BE2C (cell line): ENCODE results near the gene FAM177B.
"Not testable (repeated sequence)": the region's sequence is repeated elsewhere in the genome, so short reads cannot be mapped to it uniquely, and the experiment has no call there.

Source experiments
- DNase-seq: peaks from one replicate; pipeline ENCODE4 v3.0.0-alpha.2; 2020
- H3K27me3 ChIP-seq: fragments of 250-450 bp; sonication (Bioruptor Pico); 2 replicates; pipeline ENCODE4 v1.5.1; 2020; ENCODE audit warnings: mild to moderate bottlenecking
- H3K36me3 ChIP-seq: fragments of 250-450 bp; sonication (Bioruptor Pico); 2 replicates; pipeline ENCODE4 v1.5.1; 2020; ENCODE audit warnings: mild to moderate bottlenecking
- H3K4me1 ChIP-seq: fragments of 250-450 bp; sonication (Bioruptor Pico); 2 replicates; pipeline ENCODE4 v1.5.1; 2020
- H3K4me3 ChIP-seq: 2 replicates; pipeline ENCODE4 v1.5.1; 2011; ENCODE audit warnings: low read depth, low read length
- H3K9me3 ChIP-seq: fragments of 250-450 bp; sonication (Bioruptor Pico); 2 replicates; pipeline ENCODE4 v1.5.1; 2020
- TF ChIP-seq, protein P1 (sequence below): IDR thresholded peaks from 2 replicates; pipeline ENCODE4 v1.5.1; 2012; ENCODE audit warnings: mild to moderate bottlenecking, low read depth, low read length

FAM177B gene

DNA sequence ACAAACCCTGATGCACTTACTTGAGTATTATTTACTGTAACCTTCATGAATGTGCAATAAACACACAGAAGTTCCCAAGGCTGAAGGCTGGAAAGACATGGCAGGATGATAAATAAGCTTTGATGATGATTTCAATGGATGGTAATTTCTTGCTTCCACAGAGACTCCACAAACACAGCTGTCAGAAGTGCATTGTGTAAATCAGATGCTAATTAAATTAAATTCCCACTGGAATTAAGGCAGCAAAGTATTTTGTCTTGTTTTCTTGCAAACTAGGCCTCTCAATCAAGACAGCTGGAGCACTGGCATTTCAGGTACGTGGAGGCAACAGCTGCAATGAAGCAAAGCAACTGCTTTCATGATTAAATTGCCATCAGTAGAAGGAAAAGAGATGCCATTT, 24.1 kb downstream of the FAM177B start:
- no peak for DNase-seq
- Histone ChIP-seq H3K27me3 (no peaks in the 10 kb centered on the region), H3K36me3 (no peaks in the 10 kb centered on the region), H3K4me1 (no peaks in the 10 kb centered on the region), H3K9me3 (no peaks in the 10 kb centered on the region), H3K4me3 (no peak overlapping the region)
- TF ChIP-seq, protein P1, sequence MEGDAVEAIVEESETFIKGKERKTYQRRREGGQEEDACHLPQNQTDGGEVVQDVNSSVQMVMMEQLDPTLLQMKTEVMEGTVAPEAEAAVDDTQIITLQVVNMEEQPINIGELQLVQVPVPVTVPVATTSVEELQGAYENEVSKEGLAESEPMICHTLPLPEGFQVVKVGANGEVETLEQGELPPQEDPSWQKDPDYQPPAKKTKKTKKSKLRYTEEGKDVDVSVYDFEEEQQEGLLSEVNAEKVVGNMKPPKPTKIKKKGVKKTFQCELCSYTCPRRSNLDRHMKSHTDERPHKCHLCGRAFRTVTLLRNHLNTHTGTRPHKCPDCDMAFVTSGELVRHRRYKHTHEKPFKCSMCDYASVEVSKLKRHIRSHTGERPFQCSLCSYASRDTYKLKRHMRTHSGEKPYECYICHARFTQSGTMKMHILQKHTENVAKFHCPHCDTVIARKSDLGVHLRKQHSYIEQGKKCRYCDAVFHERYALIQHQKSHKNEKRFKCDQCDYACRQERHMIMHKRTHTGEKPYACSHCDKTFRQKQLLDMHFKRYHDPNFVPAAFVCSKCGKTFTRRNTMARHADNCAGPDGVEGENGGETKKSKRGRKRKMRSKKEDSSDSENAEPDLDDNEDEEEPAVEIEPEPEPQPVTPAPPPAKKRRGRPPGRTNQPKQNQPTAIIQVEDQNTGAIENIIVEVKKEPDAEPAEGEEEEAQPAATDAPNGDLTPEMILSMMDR: no peak

DNA sequence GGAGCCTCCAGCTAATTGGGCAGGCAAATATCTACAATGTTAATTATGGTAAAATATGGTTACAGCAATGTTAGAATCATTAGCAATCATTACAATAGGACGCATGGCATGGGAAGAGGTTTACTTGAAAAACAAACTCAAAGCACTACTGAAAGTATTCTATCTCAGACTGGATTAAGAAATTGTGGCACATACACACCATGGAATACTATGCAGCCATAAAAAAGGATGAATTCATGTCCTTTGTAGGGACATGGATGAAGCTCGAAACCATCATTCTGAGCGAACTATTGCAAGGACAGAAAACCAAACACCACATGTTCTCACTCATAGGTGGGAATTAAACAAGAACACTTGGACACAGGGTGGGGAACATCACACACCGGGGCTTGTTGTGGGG, 25.2 kb downstream of the FAM177B start:
- not testable (repeated sequence) for DNase-seq, H3K27me3 ChIP-seq, H3K36me3 ChIP-seq, H3K4me3 ChIP-seq, H3K4me1 ChIP-seq, H3K9me3 ChIP-seq

DNA sequence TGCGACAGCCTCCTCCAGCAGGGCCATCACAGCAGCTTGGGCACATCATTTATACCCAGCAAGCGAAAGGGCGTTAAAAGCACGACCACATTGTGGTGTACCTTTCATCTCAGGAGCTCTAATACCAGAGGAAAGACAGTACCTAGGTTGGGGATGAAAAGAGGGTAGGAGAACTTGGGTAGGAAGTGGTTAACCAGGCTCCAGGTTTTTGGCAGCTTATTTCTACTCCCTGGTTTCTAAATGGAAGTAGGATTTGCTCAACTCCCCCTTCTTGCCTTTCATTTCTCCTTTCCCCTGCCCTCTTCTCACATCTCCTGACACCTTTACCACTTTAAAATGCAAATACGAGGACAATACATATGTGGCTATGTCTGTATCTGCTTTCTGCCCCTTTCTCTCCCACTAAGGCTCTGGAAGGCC, 30.2 kb downstream of the FAM177B start:
- no peak for DNase-seq
- Histone ChIP-seq H3K36me3 (no peaks in the 10 kb centered on the region), H3K27me3 (no peaks in the 10 kb centered on the region), H3K4me1 (no peaks in the 10 kb centered on the region), H3K4me3 (no peak overlapping the region), H3K9me3 (no peaks in the 10 kb centered on the region; the same call in 1 of the 2 replicates)
- TF ChIP-seq, protein P1: no peak

DNA sequence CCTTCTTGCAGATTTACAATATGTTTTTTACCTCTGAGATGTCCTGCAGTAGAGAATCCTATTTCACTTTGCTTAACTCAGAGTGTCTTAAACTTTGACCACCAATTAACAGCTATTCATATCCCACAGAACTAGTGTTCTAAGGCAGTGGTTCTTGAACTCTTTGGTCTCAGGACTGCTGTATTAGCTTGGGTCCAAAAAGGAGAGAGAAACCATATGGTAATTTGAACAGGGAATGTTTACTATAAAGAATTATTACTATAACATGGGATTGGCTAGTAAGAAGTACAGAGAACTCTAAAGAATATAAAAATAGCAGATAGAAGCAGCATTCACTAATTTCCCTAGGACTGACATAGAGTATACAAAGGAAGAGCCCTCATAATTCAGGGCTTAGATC, 31.6 kb downstream of the FAM177B start:
- Histone ChIP-seq H3K4me3 (no peak overlapping the region), H3K27me3 (no peaks in the 10 kb centered on the region), H3K36me3 (no peaks in the 10 kb centered on the region), H3K9me3 (no peaks in the 10 kb centered on the region; the same call in 1 of the 2 replicates), H3K4me1 (no peaks in the 10 kb centered on the region)
- no peak for DNase-seq
- TF ChIP-seq, protein P1: no peak

DNA sequence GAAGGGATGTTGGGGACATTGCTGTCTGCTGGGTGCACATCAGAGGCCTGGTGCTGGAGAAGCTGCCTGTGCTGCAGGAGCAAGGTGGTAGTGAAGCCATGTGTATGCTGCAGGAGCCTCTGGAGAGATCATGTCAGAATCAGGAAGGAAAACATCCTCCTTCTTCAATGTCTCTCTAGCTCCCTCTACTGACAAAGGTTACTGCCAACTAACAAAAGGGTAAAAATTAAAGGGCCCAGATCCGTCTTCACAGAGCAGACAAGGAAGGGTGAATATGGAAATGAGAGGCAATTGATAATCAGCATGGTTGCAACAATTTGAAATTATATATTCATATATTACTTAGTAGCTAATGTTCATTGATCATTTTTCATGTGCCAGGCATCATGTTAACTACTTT, 32.2 kb downstream of the FAM177B start:
- DNase-seq: no peak
- no peaks in the 10 kb centered on the region for H3K4me1 ChIP-seq
- no peak overlapping the region for H3K4me3 ChIP-seq
- TF ChIP-seq, protein P1: peak; percentile 32
- no peaks in the 10 kb centered on the region; the same call in 1 of the 2 replicates for H3K9me3 ChIP-seq
- H3K36me3 ChIP-seq: no peaks in the 10 kb centered on the region
- H3K27me3 ChIP-seq: no peaks in the 10 kb centered on the region

DNA sequence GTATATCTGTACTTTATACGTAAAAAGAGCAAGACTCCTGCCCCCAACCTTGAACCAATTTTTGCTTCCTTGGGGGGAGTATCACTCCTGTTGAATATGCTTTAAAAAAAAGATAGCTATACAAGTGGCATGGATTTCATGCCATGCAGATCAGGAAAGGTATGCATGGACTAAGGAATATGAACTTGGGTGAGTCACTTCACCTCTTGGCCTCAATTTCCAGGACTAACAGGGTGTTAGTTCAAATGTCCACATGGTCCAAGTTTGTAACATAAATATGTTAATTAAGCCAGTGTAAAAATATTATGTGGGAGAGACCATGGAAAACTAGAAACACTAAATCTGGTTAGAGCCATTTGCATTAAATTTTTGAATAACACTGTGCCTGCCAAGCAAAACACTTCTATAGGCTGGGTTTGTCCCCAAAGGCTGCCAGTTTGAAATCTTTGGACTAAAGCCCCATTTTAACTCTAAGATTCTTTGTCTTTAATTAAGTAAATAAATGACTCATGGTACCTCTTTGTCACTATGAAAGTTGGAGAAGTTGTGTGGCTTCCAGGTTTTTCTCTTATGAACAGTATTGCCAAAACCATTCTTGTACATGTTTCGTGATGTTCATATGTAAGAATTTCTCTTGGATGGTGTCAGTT, 33.1 kb downstream of the FAM177B start:
- Histone ChIP-seq H3K9me3 (no peaks in the 10 kb centered on the region; the same call in 1 of the 2 replicates), H3K36me3 (no peaks in the 10 kb centered on the region), H3K27me3 (no peaks in the 10 kb centered on the region), H3K4me1 (no peaks in the 10 kb centered on the region), H3K4me3 (no peak overlapping the region)
- TF ChIP-seq, protein P1: no peak
- DNase-seq: no peak

DNA sequence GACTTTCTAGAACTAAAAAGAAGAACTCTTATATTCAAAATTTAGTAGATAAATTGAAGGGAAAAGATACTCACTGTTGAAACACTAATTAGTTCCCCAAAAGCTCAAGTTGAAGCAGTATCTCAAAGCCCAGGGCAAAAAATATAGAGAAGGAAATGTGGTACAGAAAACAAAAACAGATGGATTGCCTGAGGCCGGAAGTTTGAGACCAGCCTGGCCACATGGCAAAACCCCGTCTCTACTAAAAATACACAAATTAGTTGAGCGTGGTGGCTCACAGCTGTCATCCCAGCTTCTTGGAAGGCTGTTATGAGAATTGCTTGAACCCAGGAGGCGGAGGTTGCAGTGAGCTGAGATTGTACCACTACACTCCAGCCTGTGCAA, 36.0 kb downstream of the FAM177B start:
- no peak for DNase-seq
- TF ChIP-seq, protein P1: no peak
- H3K4me1 ChIP-seq: no peaks in the 10 kb centered on the region
- no peaks in the 10 kb centered on the region for H3K27me3 ChIP-seq
- no peaks in the 10 kb centered on the region for H3K36me3 ChIP-seq
- H3K9me3 ChIP-seq: no peaks in the 10 kb centered on the region; the same call in 1 of the 2 replicates
- H3K4me3 ChIP-seq: no peak overlapping the region
